ENCODE measurements around the gene HEATR5A.
"Not testable (repeated sequence)": the region's sequence is repeated elsewhere in the genome, so short reads cannot be mapped to it uniquely, and the experiment has no call there.

The HEATR5A gene

GRCh38 chr14:31326111-31326510 lies 94.2 kb downstream of the HEATR5A start:
- no peak for DNase-seq (ENCODE audit: low read depth)

DNA sequence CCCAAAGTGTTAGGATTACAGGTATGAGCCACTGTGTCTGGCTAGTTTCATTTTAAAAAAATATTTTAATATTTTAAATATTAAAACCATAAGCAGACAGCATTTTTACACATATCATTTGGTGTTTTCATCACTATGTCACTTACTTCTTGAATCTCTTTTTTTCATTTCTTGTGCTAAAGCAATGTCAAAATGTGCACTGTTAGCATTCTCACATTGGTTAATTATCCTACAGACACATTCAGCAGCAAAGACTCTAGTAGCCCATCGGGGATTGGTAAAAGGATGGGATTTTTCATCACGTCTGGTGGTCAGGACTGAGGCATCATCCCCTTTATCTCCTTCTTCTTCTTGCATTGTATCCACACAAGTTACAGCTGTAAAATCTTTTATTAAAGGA lies 96.9 kb downstream of the HEATR5A start:
- no peak for DNase-seq (ENCODE audit: low read depth)

DNA sequence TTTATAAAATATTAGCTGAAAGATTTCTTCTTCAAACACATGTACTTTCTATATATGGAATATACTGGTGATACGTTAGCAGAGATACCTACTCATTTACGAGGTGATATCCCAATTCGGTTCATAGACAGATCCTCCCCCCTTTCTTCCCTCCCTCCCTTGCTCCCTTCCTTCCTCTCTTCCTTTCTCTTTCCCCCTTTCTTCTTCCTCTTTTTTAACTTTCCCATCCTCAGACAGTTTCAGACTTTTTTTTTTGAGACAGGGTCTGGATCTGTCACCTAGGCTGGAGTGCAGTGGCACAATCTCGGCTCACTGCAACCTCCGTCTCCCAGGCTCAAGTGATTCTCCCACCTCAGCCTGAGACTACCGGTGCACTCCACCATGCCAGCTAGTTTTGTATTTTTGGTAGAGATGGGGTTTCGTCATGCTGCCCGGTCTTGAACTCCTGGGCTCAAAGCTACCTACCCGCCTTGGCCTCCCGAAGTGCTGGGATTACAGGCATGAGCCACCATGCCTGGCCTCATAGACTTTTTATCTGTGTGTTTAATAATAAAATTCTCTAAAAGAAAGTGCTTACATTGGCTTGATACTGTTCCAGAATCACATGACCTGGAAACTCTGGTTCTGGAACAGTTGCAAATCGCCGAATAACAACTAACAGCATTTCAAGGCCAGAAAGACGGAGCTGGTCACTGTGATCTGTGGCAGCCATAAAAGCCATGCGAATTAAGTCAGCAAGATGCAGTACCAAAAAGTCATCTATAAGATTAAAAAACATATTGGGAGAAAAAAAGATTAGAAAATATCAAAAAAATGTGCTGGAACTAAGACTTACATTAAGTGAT lies 99.2 kb downstream of the HEATR5A start:
- DNase-seq (ENCODE audit: low read depth), result no peak

GRCh38 chr14:31320216-31320615 lies 100.1 kb downstream of the HEATR5A start:
- no peak for DNase-seq (ENCODE audit: low read depth)

GRCh38 chr14:31319701-31320100 lies 100.6 kb downstream of the HEATR5A start:
- DNase-seq (ENCODE audit: low read depth), result no peak

DNA sequence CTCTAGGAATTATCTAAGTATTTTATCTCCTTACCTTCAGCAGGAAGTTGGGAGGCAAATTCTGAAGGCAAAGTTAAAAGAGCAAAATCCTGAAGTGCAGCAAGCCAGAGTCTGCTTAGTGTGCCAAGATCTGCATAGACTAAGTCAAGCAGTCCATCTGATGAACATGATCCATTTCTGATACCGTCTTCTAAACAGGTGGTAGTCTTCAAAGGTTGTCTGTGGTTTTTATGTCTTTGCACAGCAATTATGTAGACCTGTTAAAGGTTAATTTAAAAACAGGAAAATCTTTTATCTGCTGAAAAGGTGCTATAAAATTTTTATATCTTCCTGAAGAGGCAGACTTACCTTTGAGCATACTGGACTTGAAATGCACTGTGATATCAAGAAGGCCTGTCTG lies 107.4 kb downstream of the HEATR5A start:
- no peak for DNase-seq (ENCODE audit: low read depth)

DNA sequence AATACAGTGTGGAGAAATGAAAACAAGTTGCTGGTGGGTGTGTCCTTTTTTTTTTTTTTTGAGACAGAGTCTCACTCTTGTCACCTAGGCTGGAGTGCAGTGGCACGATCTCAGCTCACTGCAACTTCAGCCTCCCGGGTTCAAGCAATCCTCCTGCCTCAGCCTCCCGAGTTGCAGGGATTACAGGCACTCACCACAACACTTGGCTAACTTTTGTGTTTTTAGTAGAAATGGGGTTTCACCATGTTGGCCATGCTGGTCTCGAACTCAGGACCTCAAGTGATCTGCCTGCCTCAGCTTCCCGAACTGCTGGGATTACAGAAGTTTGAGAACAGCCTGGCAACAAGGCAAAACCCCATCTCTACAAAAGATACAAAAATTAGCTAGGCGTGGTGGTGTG lies 108.0 kb downstream of the HEATR5A start:
- not testable (repeated sequence) for DNase-seq (ENCODE audit: low read depth)

- no peak for DNase-seq (ENCODE audit: low read depth)
These were observed 112.7 kb downstream of the HEATR5A start for GRCh38 chr14:31307618-31308017.

- DNase-seq (ENCODE audit: low read depth), result no peak
These were observed 113.2 kb downstream of the HEATR5A start for GRCh38 chr14:31307198-31307597.

GRCh38 chr14:31303654-31304053 lies 116.7 kb downstream of the HEATR5A start:
- DNase-seq (ENCODE audit: low read depth), result no peak

- DNase-seq (ENCODE audit: low read depth), result no peak
These were observed 119.5 kb downstream of the HEATR5A start for GRCh38 chr14:31300883-31301282.

GRCh38 chr14:31300296-31300695 lies 120.1 kb downstream of the HEATR5A start:
- DNase-seq (ENCODE audit: low read depth), result no peak

DNA sequence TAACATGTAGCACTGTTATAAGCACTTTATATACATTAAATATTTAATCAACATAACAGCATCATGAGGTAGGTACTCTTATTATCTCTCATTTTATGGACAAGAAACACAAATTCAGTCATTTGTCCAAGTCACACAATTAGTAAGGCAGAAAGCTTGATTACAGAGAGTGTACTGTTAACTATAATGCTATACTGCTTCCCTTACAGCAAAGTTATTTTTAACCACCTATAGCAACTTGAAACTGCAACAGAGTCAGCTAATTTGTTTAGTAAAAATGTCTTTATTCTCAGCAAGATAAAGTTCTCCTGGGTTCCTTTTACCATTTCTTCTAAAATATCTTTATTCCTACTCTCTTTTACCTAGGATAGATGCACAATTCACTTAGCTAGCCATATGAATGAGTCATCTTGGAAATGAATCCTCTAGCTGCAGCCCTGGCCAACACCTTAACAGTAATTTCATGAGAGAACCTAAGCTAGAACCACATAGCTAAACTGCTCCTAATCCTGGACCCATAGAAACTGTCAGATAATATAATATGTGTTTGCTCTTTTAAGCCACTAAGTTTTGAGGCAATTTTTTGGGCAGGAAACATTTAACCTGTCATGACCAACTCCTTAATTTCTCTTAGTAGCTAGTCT lies 122.5 kb downstream of the HEATR5A start:
- no peak for DNase-seq (ENCODE audit: low read depth)

GRCh38 chr14:31297112-31297511 lies 123.2 kb downstream of the HEATR5A start:
- no peak for DNase-seq (ENCODE audit: low read depth)

GRCh38 chr14:31294746-31295405 lies 125.5 kb downstream of the HEATR5A start:
- DNase-seq (ENCODE audit: low read depth), result no peak

DNA sequence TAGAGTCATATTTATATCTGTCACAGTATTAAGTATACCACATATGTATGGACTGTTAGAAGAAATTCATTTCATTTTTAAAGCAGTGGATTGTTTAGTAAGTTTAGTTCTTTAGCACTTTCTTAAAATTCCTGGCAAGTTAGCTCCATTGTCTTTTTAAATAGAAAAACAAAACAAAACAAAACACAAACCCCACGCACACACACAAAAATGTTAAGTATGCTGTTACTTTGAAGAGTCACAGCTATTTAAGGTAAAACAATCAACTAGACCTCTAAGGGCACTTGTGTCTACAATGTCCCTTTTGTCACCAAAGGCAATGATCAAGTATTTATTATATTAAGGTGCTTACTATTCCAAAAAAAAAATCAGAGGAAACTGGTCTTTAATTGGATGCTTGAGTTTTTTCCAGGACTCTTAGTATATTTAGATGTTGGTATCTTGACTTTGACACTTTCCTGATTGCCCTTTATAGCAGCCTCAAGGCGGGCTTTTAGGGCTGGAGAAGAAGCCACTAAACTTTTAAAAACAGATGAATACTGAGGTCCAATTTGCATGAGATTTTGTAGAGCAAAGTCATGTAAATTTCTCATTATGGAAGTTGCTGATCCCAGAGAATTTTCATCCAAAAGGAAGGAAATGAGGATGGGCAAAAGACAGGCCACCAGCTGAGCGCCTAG lies 127.3 kb downstream of the HEATR5A start:
- no peak for DNase-seq (ENCODE audit: low read depth)

- no peak for DNase-seq (ENCODE audit: low read depth)
These were observed 129.1 kb downstream of the HEATR5A start for GRCh38 chr14:31291210-31291609.

DNA sequence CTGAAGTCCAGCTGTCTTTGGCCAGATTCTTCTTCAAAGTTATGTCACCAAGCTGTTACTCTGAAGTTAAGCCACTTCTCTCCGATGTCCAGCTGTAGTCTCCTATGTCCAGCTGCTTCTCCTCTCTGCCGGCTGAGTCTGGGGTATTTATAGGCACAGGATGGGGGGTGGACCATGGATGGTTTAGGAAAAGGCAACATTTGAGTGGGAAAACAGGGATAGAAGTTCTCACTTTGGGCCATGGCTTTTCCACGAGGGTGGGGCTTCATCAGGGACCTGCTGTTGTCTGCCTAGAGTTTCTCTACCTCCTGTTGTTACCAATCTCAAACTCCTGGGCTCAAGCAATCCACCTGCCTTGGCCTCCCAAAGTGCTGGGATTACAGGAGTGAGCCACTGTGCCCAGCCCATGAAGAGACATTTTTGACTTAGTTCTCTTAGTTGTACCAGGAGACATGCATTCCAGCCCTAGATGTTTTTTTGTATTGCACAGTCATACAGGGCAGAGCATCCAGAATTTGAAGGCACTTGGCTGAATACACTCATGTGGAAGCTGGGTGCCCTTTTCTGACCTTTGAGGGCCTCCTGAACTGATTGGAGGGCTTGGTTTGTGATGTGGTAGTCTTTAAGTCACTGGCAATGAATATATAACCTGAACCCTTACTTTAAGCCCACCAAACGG lies 132.9 kb downstream of the HEATR5A start:
- no peak for DNase-seq (ENCODE audit: low read depth)

DNA sequence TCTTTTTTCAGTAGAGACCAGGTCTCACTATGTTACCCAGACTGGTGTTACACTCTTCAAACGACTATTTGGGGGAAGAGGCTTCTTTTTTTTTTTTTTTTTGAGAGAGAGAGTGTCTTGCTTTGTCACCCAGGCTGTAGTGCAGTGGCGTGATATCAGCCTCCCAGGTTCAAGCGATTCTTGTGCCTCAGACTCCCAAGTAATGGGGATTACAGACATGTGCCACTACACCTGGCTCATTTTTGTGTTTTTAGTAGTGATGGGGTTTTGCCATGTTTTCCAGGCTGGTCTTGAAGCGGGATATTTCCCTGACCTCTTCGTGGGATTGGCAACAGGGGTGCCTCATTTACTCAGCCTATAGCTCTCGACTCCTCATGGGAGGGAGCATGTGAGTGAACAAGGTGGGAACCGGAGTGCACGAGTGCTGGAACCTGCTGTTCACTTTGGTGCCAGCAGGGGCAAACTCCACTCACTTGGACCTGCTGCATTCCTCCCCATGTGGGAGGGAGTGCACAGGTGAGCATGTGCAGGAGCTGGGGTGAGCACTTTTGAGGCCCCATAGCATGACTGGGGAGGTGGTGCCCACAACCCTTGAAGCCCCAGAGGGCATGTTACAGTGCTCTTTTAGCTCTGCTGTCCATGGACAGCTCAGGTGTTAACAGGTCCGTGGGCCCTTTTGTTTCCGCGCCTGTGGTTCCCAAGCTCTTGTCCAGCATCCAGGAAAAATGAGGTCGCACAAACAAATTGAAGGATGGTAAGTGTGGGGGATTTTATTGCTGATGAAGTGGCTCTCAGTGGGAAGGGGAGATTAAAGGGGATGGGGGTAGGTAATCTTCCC lies 133.7 kb downstream of the HEATR5A start:
- no peak for DNase-seq (ENCODE audit: low read depth)

- no peak for DNase-seq (ENCODE audit: low read depth)
These were observed 136.6 kb downstream of the HEATR5A start for GRCh38 chr14:31283578-31284252.
